ENCODE data around the gene CD164L2.

The CD164L2 gene

GRCh38 chr1:27349784-27350662, 33.1 kb downstream of the CD164L2 start:
- DNase-seq (ENCODE audit: low read depth in 3 of 3, low spot score in 1 of 3), result no peak

DNA sequence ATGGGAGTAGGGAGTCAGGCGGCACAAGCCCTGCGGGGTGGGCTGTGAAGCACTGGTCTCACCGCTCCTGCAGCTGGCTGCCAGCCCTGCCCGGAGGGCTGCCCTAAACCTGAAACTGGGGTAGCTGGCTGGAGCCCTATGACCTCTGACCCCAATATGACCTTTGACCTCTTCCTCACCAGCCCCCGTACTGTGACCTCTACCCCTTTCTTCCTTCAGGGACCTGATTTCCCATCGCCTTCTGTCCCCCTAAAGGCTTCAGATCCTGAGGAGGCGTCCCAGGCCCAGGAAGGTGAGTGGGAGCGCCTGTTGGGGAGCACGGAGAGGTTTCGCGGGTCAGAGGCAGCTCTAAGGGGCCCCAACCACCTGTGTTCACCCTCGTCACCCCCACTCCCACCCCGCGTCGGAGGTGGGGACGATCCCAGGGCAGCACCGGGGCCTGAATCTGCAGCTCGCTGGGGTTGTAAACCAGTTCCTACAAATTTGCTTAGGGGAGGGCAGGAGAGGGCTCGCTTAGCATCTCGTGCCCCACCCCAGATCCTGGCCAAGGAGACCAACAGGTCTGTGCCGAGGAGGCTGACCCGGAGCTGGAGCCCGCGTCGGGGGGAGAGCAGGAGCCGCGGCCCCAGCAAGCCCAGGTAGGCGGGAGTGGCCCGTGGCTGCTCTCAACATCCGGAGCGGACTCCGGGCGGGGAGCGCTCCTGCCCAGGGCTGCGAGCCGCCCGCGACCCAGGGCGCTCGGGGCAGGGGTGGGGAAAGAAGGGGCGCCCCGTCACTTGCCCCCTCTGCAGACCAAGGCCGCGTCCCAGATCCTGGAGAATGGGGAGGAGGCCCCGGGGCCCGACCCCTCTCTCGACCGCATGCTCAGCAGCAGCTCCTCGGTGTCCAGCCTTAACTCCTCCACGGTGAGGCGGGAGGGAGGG, 34.0 kb downstream of the CD164L2 start:
- no peak for DNase-seq (ENCODE audit: low read depth in 3 of 3, low spot score in 1 of 3)

DNA sequence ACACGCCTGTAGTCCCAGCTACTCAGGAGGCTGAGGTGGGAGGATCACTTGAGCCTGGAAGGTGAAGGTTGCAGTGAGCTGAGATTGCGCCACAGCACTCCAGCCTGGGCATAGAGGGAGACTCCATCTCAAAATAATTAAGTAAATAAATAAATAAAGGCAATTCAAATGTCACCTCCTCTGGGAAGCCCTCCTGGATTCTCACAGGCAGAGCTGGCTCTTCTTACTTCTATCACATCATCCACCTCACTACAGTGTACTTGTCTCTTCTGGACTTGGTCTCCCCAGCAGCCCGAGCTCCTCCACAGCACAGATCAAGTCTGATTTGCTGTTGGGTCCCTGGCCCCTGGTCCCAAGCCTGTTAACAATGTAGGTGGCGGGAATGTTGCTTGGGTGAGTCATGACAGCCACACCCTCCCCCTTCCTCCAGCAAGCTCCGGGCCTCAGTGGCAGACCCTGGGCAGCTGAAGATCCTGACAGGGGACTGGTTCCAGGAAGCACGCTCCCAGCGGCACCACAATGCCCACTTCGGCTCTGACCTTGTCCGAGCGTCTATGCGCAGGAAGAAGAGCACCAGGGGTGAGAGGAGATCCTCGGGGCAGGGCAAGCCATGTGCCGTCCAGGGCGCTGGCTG, 36.0 kb downstream of the CD164L2 start:
- no peak for DNase-seq (ENCODE audit: low read depth in 3 of 3, low spot score in 1 of 3)

- no peak for DNase-seq (ENCODE audit: low read depth in 3 of 3, low spot score in 1 of 3)
These were observed 36.8 kb downstream of the CD164L2 start for GRCh38 chr1:27346357-27346756.

DNA sequence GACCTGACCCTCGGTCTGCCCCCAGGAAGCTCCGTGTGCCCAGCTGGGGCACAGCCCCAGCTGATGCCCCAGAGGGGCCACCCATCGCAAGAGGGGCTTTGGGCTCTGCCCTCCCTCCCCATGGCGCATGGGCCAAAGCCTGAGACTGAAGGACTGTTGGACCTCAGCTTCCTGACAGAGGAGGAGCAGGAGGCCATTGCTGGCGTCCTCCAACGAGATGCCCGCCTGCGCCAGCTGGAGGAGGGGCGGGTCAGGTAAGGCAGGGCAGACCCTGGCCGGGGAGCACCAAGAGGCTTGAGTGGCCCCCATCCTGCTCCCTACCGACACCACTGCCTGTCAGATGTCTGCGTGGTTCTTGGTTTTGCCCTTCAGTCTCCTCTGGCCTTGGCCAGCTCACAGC, 37.9 kb downstream of the CD164L2 start:
- no peak for DNase-seq (ENCODE audit: low read depth in 3 of 3, low spot score in 1 of 3)

DNA sequence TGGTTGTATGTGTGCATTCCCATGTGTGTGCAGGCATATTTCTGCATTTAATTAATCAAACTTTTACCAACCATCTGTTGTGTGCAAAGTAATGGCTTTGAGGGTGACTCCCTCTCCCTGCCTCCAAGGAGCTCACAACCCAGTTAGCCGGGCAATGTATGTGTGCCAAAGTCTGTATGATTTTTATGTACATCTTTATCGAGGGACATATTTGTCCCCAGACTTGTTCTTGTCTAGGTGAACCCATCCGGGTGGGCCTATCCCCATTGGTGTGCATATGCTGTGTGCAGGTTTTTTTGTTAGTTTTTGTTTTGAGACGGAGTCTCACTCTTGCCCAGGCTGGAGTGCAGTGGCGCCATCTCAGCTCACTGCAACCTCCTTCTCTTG, 39.5 kb downstream of the CD164L2 start:
- no peak for DNase-seq (ENCODE audit: low read depth in 3 of 3, low spot score in 1 of 3)

DNA sequence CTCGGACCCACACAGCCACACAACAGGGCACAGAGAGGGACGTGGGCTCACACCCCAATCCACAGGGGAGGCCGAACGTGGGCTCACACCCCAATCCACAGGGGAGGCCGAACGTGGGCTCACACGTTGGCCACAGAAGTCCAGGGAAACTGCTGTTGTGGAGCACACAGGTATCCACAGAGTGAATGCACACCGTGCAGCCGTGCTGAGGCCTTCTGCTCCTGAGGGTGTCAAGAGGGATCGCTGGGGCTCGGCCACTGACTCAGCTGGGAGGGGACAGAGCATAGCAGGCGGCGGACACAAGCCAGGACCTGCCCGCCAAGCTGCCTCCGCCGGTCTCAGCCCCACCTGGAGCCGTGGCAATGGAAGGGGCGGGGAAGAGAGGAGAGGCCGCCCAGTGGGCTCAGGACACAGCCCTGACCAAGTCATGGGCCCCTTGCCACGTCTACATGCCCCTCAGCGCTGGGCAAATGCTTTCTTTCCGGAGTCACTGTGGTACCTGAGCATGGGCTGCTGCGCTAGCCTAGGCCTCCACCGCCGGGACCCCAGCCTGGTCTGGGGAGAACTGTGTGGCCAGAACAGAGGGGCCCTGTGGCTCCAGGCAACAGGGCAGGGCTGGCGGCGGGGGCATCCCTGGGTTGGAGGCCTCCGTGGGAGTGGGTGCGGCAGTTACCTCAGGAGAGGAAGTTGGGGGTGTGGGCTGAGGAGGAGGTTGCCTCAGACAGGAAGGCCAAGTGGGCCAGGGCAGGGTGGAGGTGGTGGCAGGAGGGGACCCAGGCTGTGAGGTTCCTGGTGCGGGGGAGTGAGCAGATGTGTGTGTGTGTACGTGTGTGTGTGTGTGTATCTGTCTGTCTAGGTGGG, 40.1 kb downstream of the CD164L2 start:
- DNase-seq (ENCODE audit: low read depth in 3 of 3, low spot score in 1 of 3), result peak; percentile 45 to 58 (median 52)

- DNase-seq (ENCODE audit: low read depth in 3 of 3, low spot score in 1 of 3), result no peak
These were observed 40.7 kb downstream of the CD164L2 start for GRCh38 chr1:27342391-27342777.

DNA sequence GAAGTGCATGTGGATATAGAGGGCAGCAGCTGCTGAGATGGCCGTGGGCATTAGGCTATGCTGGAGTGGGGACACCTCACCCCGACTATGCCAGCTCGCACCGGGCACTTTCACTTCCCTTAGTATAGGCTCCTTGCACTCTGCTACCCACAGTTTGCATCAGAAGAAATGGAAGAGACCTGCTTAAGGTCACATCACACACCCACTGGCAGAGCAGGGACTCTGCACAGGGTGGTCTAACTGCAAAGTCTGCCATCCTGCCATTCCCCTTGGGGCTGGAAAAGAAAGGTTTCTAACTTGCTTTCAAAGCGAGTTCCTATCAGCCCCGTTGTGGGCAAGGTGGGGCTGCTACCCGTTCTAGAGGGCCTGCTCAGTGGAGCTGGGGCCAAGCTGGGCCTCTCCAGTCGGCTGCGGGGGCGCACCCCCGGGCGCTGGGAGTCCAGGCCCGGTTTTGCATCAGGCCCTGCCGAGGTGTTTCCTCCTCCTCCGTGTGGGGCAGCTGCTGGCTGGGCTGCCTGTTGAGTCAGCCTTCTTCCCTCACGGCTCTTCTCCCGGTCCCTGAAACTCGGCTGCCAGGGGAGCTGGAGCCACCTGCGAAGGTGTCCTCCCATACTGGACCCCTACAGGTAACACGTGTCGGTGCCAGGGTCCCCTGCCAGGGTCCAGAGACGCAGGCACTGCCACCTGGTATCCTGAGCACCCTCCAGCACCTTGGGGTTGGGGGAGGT, 41.4 kb downstream of the CD164L2 start, which contains the start of gene SYTL1:
Gene SYTL1, plus strand, starts transcription at position 498 of the 728 bp plus-strand sequence. CDS start 3,313 bp downstream, outside the sequence.
- DNase-seq (ENCODE audit: low read depth in 3 of 3, low spot score in 1 of 3), result peak in 2 of 3 donors; percentile 31 to 46

DNA sequence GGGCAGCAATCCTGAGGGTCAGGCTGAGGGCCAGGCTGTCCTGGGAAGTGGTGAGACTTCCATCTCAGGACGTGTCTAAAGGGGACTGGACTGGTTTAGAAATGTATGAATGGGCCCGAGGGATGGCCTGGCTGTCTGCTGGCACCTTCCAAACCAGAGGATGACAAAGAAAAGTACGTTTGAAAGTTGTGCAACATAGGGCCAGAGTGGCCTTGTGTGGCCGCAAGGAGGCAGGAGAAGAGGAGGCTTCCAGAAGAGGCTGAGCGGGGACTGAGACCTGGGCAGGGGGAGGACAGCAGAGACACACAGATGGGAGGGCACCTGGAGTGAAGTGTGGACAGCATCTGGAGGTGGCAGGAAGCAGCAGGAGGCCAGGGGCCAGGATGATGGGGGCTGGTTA, 43.9 kb downstream of the CD164L2 start:
- no peak for DNase-seq (ENCODE audit: low read depth in 3 of 3, low spot score in 1 of 3)

GRCh38 chr1:27338751-27339150, 44.4 kb downstream of the CD164L2 start:
- DNase-seq (ENCODE audit: low read depth in 3 of 3, low spot score in 1 of 3), result no peak

DNA sequence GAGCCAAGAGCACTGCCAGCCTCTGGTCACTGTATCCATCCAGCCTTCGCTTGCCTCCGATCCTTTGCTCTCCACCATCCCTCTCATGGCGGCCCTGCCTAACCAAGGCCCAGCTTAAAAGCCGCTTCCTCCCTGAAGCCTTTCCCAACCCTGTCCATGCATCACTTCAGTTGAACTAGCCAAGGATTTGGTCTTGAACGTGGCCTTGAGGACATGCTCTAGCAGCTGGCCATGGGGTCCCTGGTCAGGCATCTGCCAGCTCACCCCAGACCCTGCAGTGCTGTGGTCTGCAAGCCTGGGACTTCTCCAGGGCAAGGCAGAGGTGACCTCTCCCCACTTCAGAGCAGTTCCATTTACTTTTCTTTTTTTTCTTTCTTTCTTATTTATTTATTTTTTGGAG, 46.4 kb downstream of the CD164L2 start:
- DNase-seq (ENCODE audit: low read depth in 3 of 3, low spot score in 1 of 3), result no peak

GRCh38 chr1:27335506-27336422, 47.4 kb downstream of the CD164L2 start:
- DNase-seq (ENCODE audit: low read depth in 3 of 3, low spot score in 1 of 3), result no peak

DNA sequence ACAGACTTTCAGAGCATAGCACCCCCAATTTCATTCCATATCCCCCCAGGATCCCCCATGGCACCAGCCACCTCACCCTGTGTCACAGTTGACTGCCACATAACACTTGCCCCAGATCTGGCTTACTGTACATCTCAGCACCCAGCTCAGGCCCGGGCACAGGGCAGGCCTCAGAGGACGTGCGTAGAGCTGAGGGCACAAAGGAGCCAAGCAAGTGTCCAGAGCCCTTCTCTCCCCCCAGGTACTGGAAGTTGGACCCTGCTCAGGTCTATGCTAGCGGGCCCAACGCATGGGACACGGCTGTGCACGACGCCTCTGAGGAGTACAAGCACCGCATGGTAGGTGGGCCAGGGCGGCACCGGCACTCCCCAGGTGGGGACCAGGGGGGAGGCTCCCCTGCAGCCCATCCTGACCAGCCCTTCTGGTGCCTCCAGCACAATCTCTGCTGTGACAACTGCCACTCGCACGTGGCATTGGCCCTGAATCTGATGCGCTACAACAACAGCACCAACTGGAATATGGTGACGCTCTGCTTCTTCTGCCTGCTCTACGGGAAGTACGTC, 49.3 kb downstream of the CD164L2 start:
- no peak for DNase-seq (ENCODE audit: low read depth in 3 of 3, low spot score in 1 of 3)

- DNase-seq (ENCODE audit: low read depth in 3 of 3, low spot score in 1 of 3), result peak in 1 of 3 donors; percentile 36
These were observed 50.4 kb downstream of the CD164L2 start for GRCh38 chr1:27332536-27333281.

DNA sequence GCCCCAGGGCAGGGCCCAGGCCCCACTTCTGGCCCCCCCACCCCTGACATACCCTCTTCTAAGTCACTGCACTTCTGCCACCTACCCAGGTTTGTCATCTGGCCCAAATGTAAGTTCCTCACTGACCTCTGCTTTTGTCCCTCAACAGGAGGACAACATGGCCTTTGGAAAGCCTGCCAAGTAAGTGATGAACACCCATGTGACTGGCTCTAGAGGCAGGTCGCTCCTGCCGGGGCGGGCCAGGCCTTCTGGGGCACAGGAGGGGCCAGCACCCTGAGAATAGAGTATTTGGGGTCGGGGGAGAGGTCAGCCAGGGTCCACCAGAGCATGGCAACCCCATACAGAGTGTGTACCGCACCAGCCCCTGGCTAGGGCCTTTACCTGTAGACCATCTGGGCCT, 51.2 kb downstream of the CD164L2 start:
- DNase-seq (ENCODE audit: low read depth in 3 of 3, low spot score in 1 of 3), result no peak

DNA sequence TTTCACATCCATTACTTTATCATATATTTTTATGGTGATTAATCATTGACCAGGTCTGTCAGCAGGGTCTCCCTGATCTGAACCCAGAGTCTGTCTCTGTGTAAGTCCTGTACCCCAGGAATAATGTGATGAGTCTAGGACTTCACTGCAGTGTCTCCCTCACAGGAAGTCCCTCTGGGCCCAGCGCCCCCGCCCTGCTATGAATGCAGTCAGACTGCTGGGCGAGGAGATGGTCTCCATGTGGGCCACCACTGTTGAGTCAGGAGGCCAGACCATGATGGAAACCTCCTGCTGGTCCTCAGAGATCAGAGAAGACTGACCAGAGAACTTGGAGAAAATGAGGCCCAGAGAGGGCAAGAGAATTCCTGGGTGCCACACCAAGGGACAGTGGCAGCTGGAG, 51.7 kb downstream of the CD164L2 start:
- no peak for DNase-seq (ENCODE audit: low read depth in 3 of 3, low spot score in 1 of 3)

GRCh38 chr1:27330786-27331185, 52.3 kb downstream of the CD164L2 start:
- no peak for DNase-seq (ENCODE audit: low read depth in 3 of 3, low spot score in 1 of 3)

Measured in stimulated activated CD4-positive, alpha-beta T cell treated with anti-CD3 and anti-CD28 coated beads, TNF-alpha, amount 100 ng/mL, for 1 hour (primary cell).